Stomach (tissue), 4 donors: ENCODE measurements around the gene SPOCK3.

ENCODE experiments used
- EP300 ChIP-seq: sonication (generic); formaldehyde crosslinking; IDR thresholded peaks from one replicate; pipeline ENCODE4 v1.6.1; 2017; ENCODE audit warnings: antibody characterized with exemption
- POLR2A ChIP-seq, 4 donors: fragments of 450-650 bp; IDR thresholded peaks; one replicate each; pipeline ENCODE4 v1.6.1; 2016; ENCODE audit warnings: antibody characterized with exemption in 4 of 4, control low read depth in 2 of 4, mild to moderate bottlenecking in 1 of 4, moderate library complexity in 1 of 4
- TF ChIP-seq, protein P1 (sequence below), 7 experiments: fragments of 450-650 bp in 4 of 7; fragments of 200-600 bp in 3 of 7; sonication (generic) in 3 of 7; IDR thresholded peaks; one replicate each; pipeline ENCODE4 v1.5.1; 2016 to 2019; ENCODE audit warnings: antibody characterized with exemption in 7 of 7, control low read depth in 2 of 7, mild to moderate bottlenecking in 1 of 7

DNA sequence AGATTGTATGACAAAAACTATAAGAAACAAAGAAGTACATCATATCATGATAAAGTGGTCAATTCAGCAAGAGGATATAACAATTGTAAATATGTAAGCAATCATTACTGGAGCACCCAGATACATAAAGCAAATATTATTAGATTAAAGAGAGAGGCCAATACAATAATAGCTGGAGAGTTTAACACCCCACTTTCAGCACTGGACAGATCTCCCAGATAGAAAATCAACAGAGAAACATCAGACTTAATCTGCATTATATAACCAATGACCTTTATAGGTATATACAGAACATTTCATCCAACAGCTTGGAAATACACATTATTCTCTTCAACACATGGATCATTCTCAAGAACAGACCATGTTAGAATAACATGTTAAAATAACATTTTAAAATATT, 128.4 kb downstream of the SPOCK3 start:
- TF ChIP-seq EP300 = no peak
- no peak for TF ChIP-seq POLR2A (IDR thresholded peaks at IDR 0.05)
- TF ChIP-seq, protein P1, sequence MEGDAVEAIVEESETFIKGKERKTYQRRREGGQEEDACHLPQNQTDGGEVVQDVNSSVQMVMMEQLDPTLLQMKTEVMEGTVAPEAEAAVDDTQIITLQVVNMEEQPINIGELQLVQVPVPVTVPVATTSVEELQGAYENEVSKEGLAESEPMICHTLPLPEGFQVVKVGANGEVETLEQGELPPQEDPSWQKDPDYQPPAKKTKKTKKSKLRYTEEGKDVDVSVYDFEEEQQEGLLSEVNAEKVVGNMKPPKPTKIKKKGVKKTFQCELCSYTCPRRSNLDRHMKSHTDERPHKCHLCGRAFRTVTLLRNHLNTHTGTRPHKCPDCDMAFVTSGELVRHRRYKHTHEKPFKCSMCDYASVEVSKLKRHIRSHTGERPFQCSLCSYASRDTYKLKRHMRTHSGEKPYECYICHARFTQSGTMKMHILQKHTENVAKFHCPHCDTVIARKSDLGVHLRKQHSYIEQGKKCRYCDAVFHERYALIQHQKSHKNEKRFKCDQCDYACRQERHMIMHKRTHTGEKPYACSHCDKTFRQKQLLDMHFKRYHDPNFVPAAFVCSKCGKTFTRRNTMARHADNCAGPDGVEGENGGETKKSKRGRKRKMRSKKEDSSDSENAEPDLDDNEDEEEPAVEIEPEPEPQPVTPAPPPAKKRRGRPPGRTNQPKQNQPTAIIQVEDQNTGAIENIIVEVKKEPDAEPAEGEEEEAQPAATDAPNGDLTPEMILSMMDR (IDR thresholded peaks at IDR 0.05) = no peak
